OCI-LY1 (cell line): Measurements from ENCODE around the gene ZFPM1.
"Not testable (repeated sequence)": the region's sequence is repeated elsewhere in the genome, so short reads cannot be mapped to it uniquely, and the experiment has no call there.

Experiments
- H2AFZ ChIP-seq: fragments of 200-600 bp; sonication (generic), shearing (Covaris generic); 2 replicates; pipeline ENCODE4 v1.6.0; 2014; ENCODE audit warnings: antibody characterized with exemption, mild to moderate bottlenecking, low read length
- H3F3A ChIP-seq: fragments of 200-600 bp; sonication (generic), shearing (Covaris generic); 2 replicates; pipeline ENCODE4 v1.6.0; 2014; ENCODE audit warnings: mild to moderate bottlenecking, antibody characterized with exemption, low read length, moderate library complexity; ENCODE audit not compliant: insufficient read depth
- H3K27ac ChIP-seq: fragments of 200-600 bp; sonication (generic); 2 replicates; pipeline ENCODE4 v1.5.1; 2014; ENCODE audit warnings: low read length, mixed run types, mild to moderate bottlenecking, low read depth; ENCODE audit not compliant: poor library complexity, severe bottlenecking
- H3K27me3 ChIP-seq: fragments of 200-600 bp; sonication (generic); 2 replicates; pipeline ENCODE4 v1.6.0; 2014; ENCODE audit warnings: antibody characterized with exemption, mild to moderate bottlenecking, low read length, moderate library complexity; ENCODE audit not compliant: insufficient read depth
- H3K36me3 ChIP-seq: fragments of 200-600 bp; sonication (generic); 2 replicates; pipeline ENCODE4 v1.6.1; 2014; ENCODE audit warnings: mild to moderate bottlenecking, antibody characterized with exemption, low read length, moderate library complexity, mixed read lengths; ENCODE audit not compliant: insufficient read depth
- H3K4me1 ChIP-seq: fragments of 200-600 bp; sonication (generic); 2 replicates; pipeline ENCODE4 v1.5.1; 2014; ENCODE audit warnings: mild to moderate bottlenecking, low read length, moderate library complexity; ENCODE audit not compliant: insufficient read depth, severe bottlenecking
- H3K4me2 ChIP-seq: fragments of 200-600 bp; sonication (generic), shearing (Covaris generic); 2 replicates; pipeline ENCODE4 v1.6.1; 2014; ENCODE audit warnings: low read length
- H3K4me3 ChIP-seq: fragments of 200-600 bp; sonication (generic); 2 replicates; pipeline ENCODE4 v1.5.1; 2014; ENCODE audit warnings: low read length, low read depth, mild to moderate bottlenecking, mixed read lengths; ENCODE audit not compliant: poor library complexity, severe bottlenecking
- H3K79me2 ChIP-seq: fragments of 200-600 bp; shearing (Covaris generic); 2 replicates; pipeline ENCODE4 v1.6.1; 2016; ENCODE audit warnings: mixed run types, low read length, mixed read lengths; ENCODE audit not compliant: insufficient read depth
- H3K9ac ChIP-seq: fragments of 200-600 bp; sonication (generic), shearing (Covaris generic); 2 replicates; pipeline ENCODE4 v1.6.1; 2014; ENCODE audit warnings: mild to moderate bottlenecking, low read length, mixed read lengths
- H3K9me2 ChIP-seq: fragments of 200-600 bp; sonication (generic), shearing (Covaris generic); 2 replicates; pipeline ENCODE4 v1.6.1; 2014; ENCODE audit warnings: low read depth, mild to moderate bottlenecking, low read length, mixed read lengths
- H3K9me3 ChIP-seq: fragments of 200-600 bp; shearing (Covaris generic); 2 replicates; pipeline ENCODE4 v1.6.1; 2014; ENCODE audit warnings: low read length, mixed read lengths
- H4K20me1 ChIP-seq: fragments of 200-600 bp; sonication (generic), shearing (Covaris generic); 2 replicates; pipeline ENCODE4 v1.6.0; 2016; ENCODE audit warnings: mild to moderate bottlenecking, low read length; ENCODE audit not compliant: insufficient read depth
- CTCF ChIP-seq: fragments of 200-600 bp; sonication (generic), shearing (Covaris generic); IDR thresholded peaks from 2 replicates; pipeline ENCODE4 v1.5.1; 2017; ENCODE audit warnings: mild to moderate bottlenecking, antibody characterized with exemption, low read length, moderate library complexity, mixed read lengths
- EZH2 ChIP-seq: fragments of 200-600 bp; sonication (generic), shearing (Covaris generic); IDR thresholded peaks from 2 replicates; pipeline ENCODE4 v1.8.0; 2017; ENCODE audit warnings: borderline replicate concordance, mixed run types, mild to moderate bottlenecking, antibody characterized with exemption, low read length, moderate library complexity, mixed read lengths

Gene ZFPM1

GRCh38 chr16:88482630-88483391 lies 29.7 kb downstream of the ZFPM1 start:
- H3K79me2 ChIP-seq = no peaks in the 10 kb centered on the region

GRCh38 chr16:88483392-88483641 lies 30.2 kb downstream of the ZFPM1 start:
- Histone ChIP-seq H3K4me2 (no peak overlapping the region), H4K20me1 (no peaks in the 10 kb centered on the region), H3K27ac (no peak overlapping the region), H3K27me3 (peaks cover 14% of the 10 kb centered on the region; the same call in 1 of the 2 replicates), H3K36me3 (no peaks in the 10 kb centered on the region), H3F3A (no peaks in the 10 kb centered on the region), H3K4me1 (no peaks in the 10 kb centered on the region), H3K4me3 (no peak overlapping the region), H3K9me2 (no peaks in the 10 kb centered on the region), H3K79me2 (no peaks in the 10 kb centered on the region), H3K9me3 (no peaks in the 10 kb centered on the region), H3K9ac (no peak overlapping the region), H2AFZ (no peak overlapping the region)
- TF ChIP-seq CTCF (no peak), EZH2 (no peak)

More at GRCh38 chr16:88482630-88483391, 29.7 kb downstream of the ZFPM1 start:
- no peaks in the 10 kb centered on the region for H4K20me1 ChIP-seq
- no peaks in the 10 kb centered on the region for H3K9me2 ChIP-seq
- no peaks in the 10 kb centered on the region for H3F3A ChIP-seq
- no peak overlapping the region for H3K27ac ChIP-seq
- no peak overlapping the region for H2AFZ ChIP-seq
- TF ChIP-seq CTCF (no peak), EZH2 (no peak)
- no peaks in the 10 kb centered on the region for H3K36me3 ChIP-seq
- H3K27me3 ChIP-seq = peaks cover 14% of the 10 kb centered on the region; the same call in 1 of the 2 replicates
- no peak overlapping the region for H3K9ac ChIP-seq
- no peak overlapping the region for H3K4me3 ChIP-seq
- no peaks in the 10 kb centered on the region for H3K9me3 ChIP-seq
- H3K4me2 ChIP-seq = no peak overlapping the region
- H3K4me1 ChIP-seq = no peaks in the 10 kb centered on the region

GRCh38 chr16:88484505-88485365 lies 31.7 kb downstream of the ZFPM1 start:
- no peak overlapping the region for H3K4me2 ChIP-seq

GRCh38 chr16:88485366-88485741 lies 32.3 kb downstream of the ZFPM1 start:
- not testable (repeated sequence) for H3K9me2 ChIP-seq, H4K20me1 ChIP-seq, H3K9me3 ChIP-seq, H3K9ac ChIP-seq, H3K36me3 ChIP-seq, H3K27ac ChIP-seq, H3K4me1 ChIP-seq, H3F3A ChIP-seq, H2AFZ ChIP-seq, H3K4me3 ChIP-seq, H3K4me2 ChIP-seq, H3K79me2 ChIP-seq
- peaks cover 14% of the 10 kb centered on the region; the same call in 1 of the 2 replicates for H3K27me3 ChIP-seq

More at GRCh38 chr16:88484505-88485365, 31.7 kb downstream of the ZFPM1 start:
- Histone ChIP-seq H3K4me3 (no peak overlapping the region), H3K9me2 (no peaks in the 10 kb centered on the region), H3K27ac (no peak overlapping the region), H2AFZ (no peak overlapping the region), H3K79me2 (no peaks in the 10 kb centered on the region), H3K9ac (no peak overlapping the region), H3F3A (no peaks in the 10 kb centered on the region), H3K9me3 (no peaks in the 10 kb centered on the region), H3K27me3 (peaks cover 14% of the 10 kb centered on the region; the same call in 1 of the 2 replicates), H4K20me1 (no peaks in the 10 kb centered on the region), H3K4me1 (no peaks in the 10 kb centered on the region), H3K36me3 (no peaks in the 10 kb centered on the region)
- TF ChIP-seq EZH2 (no peak), CTCF (no peak)
